Measurements from ENCODE around the gene AUTS2. TPM values are rescaled to one million over a fixed set of nuclear protein-coding genes. Genes with fewer than 3 reads are reported as not detected.
A peak's percentile ranks its signal among the peaks of the same experiment; 100 is the strongest.

The AUTS2 gene
- polyA plus RNA-seq, 1 donor from 2014 or later: 8.9 TPM

- Mint-ChIP-seq H3K4me1 (no peaks in the 10 kb centered on the region), H3K27me3 (no peaks in the 10 kb centered on the region), H3K4me3 (no peak overlapping the region), H3K9me3 (peaks cover 0 to 14% (median 11%) of the 10 kb centered on the region in 3 donors), H3K36me3 (peaks cover 9% of the 10 kb centered on the region), H3K27ac (no peak overlapping the region)
Observed at GRCh38 chr7:70116867-70117266, 518.6 kb downstream of the AUTS2 start.

- Mint-ChIP-seq H3K36me3 (peaks cover 9% of the 10 kb centered on the region), H3K4me3 (peak overlapping the region in 1 of 4 donors; percentile 58), H3K27me3 (no peaks in the 10 kb centered on the region), H3K9me3 (peaks cover 4 to 40% (median 21%) of the 10 kb centered on the region in 3 donors), H3K4me1 (no peaks in the 10 kb centered on the region), H3K27ac (no peak overlapping the region)
Observed at GRCh38 chr7:70120851-70121250, 522.6 kb downstream of the AUTS2 start.

- H3K4me1 Mint-ChIP-seq: peaks cover 0 to 2% (median 0%) of the 10 kb centered on the region in 3 donors
Observed at GRCh38 chr7:70131817-70132216, 533.5 kb downstream of the AUTS2 start.

GRCh38 chr7:70132226-70132851 lies 534.1 kb downstream of the AUTS2 start:
- Mint-ChIP-seq H3K27ac (no peak overlapping the region), H3K4me1 (peaks cover 0 to under 1% (median 0%) of the 10 kb centered on the region in 3 donors), H3K36me3 (peaks cover 3% of the 10 kb centered on the region), H3K4me3 (no peak overlapping the region), H3K27me3 (no peaks in the 10 kb centered on the region), H3K9me3 (peaks cover 0 to 4% (median 0%) of the 10 kb centered on the region in 3 donors)

More at GRCh38 chr7:70131817-70132216, 533.5 kb downstream of the AUTS2 start:
- Mint-ChIP-seq H3K36me3 (peaks cover 4% of the 10 kb centered on the region), H3K4me3 (no peak overlapping the region), H3K9me3 (peaks cover 0 to 4% (median 0%) of the 10 kb centered on the region in 3 donors), H3K27ac (no peak overlapping the region), H3K27me3 (no peaks in the 10 kb centered on the region)

- Mint-ChIP-seq H3K4me3 (no peak overlapping the region), H3K9me3 (peaks cover 0 to 3% (median 0%) of the 10 kb centered on the region in 3 donors), H3K36me3 (peaks cover 2% of the 10 kb centered on the region), H3K27ac (no peak overlapping the region), H3K27me3 (no peaks in the 10 kb centered on the region), H3K4me1 (no peaks in the 10 kb centered on the region)
Observed at GRCh38 chr7:70132852-70133690, 534.8 kb downstream of the AUTS2 start.

- Mint-ChIP-seq H3K4me1 (no peaks in the 10 kb centered on the region), H3K27ac (no peak overlapping the region), H3K36me3 (peaks cover 3% of the 10 kb centered on the region), H3K9me3 (no peaks in the 10 kb centered on the region), H3K27me3 (no peaks in the 10 kb centered on the region), H3K4me3 (no peak overlapping the region)
Observed at GRCh38 chr7:70134029-70134770, 535.9 kb downstream of the AUTS2 start.

- no peaks in the 10 kb centered on the region for H3K27me3 Mint-ChIP-seq
- no peaks in the 10 kb centered on the region for H3K9me3 Mint-ChIP-seq
- H3K4me3 Mint-ChIP-seq: no peak overlapping the region
- H3K36me3 Mint-ChIP-seq: peaks cover 3% of the 10 kb centered on the region
- H3K4me1 Mint-ChIP-seq: no peaks in the 10 kb centered on the region
- no peak overlapping the region for H3K27ac Mint-ChIP-seq
Observed at GRCh38 chr7:70135656-70136055, 537.4 kb downstream of the AUTS2 start.

GRCh38 chr7:70137126-70137525 lies 538.9 kb downstream of the AUTS2 start:
- Mint-ChIP-seq H3K9me3 (no peaks in the 10 kb centered on the region), H3K27me3 (no peaks in the 10 kb centered on the region), H3K4me1 (no peaks in the 10 kb centered on the region), H3K4me3 (no peak overlapping the region), H3K27ac (no peak overlapping the region), H3K36me3 (peaks cover 7% of the 10 kb centered on the region)

GRCh38 chr7:70142247-70142932 lies 544.1 kb downstream of the AUTS2 start:
- H3K27me3 Mint-ChIP-seq: no peaks in the 10 kb centered on the region
- H3K36me3 Mint-ChIP-seq: peaks cover 10% of the 10 kb centered on the region
- H3K27ac Mint-ChIP-seq: no peak overlapping the region
- no peak overlapping the region for H3K4me3 Mint-ChIP-seq
- H3K4me1 Mint-ChIP-seq: no peaks in the 10 kb centered on the region
- no peaks in the 10 kb centered on the region for H3K9me3 Mint-ChIP-seq

- Mint-ChIP-seq H3K4me1 (no peaks in the 10 kb centered on the region), H3K27me3 (no peaks in the 10 kb centered on the region), H3K27ac (no peak overlapping the region), H3K9me3 (no peaks in the 10 kb centered on the region), H3K36me3 (peaks cover 8% of the 10 kb centered on the region), H3K4me3 (no peak overlapping the region)
Observed at GRCh38 chr7:70143075-70144044, 545.1 kb downstream of the AUTS2 start.

- peaks cover 8% of the 10 kb centered on the region for H3K36me3 Mint-ChIP-seq
- no peak overlapping the region for H3K4me3 Mint-ChIP-seq
- peaks cover 2% of the 10 kb centered on the region for H3K27me3 Mint-ChIP-seq
- H3K9me3 Mint-ChIP-seq: peaks cover 5 to 6% (median 5%) of the 10 kb centered on the region in 3 donors
- H3K27ac Mint-ChIP-seq: no peak overlapping the region
- no peaks in the 10 kb centered on the region for H3K4me1 Mint-ChIP-seq
Observed at GRCh38 chr7:70148997-70149396, 550.7 kb downstream of the AUTS2 start.

- H3K27me3 Mint-ChIP-seq: peaks cover 2% of the 10 kb centered on the region
- H3K27ac Mint-ChIP-seq: no peak overlapping the region
- H3K4me3 Mint-ChIP-seq: no peak overlapping the region
- peaks cover 5% of the 10 kb centered on the region for H3K36me3 Mint-ChIP-seq
- no peaks in the 10 kb centered on the region for H3K4me1 Mint-ChIP-seq
- peaks cover 5 to 8% (median 5%) of the 10 kb centered on the region in 3 donors for H3K9me3 Mint-ChIP-seq
Observed at GRCh38 chr7:70152313-70152712, 554.0 kb downstream of the AUTS2 start.

- Mint-ChIP-seq H3K4me1 (no peaks in the 10 kb centered on the region), H3K27me3 (peaks cover 2% of the 10 kb centered on the region), H3K36me3 (peaks cover 5% of the 10 kb centered on the region), H3K27ac (no peak overlapping the region), H3K9me3 (peaks cover 5 to 8% (median 5%) of the 10 kb centered on the region in 3 donors), H3K4me3 (no peak overlapping the region)
Observed at GRCh38 chr7:70153933-70154332, 555.7 kb downstream of the AUTS2 start.

Data from IgD-negative memory B cell (primary cell).